ENCODE data around the gene PTS.
"Not testable (repeated sequence)": the region's sequence is repeated elsewhere in the genome, so short reads cannot be mapped to it uniquely, and the experiment has no call there.

Gene PTS

GRCh38 chr11:112226062-112226830 lies at the start of gene PTS:
PTS (plus strand) TSS chr11:112226428; CDS start chr11:112226444, 16 bp downstream.
- DNase-seq (ENCODE audit: low spot score), result peak; percentile 97

- no peak for DNase-seq (ENCODE audit: low spot score)
Observed at GRCh38 chr11:112177589-112177988, 48.6 kb upstream of the PTS start.

GRCh38 chr11:112178428-112178827 lies 47.8 kb upstream of the PTS start:
- no peak for DNase-seq (ENCODE audit: low spot score)

- DNase-seq (ENCODE audit: low spot score), result no peak
Observed at GRCh38 chr11:112178936-112179335, 47.3 kb upstream of the PTS start.

GRCh38 chr11:112179601-112180000 lies 46.6 kb upstream of the PTS start:
- no peak for DNase-seq (ENCODE audit: low spot score)

- no peak for DNase-seq (ENCODE audit: low spot score)
Observed at GRCh38 chr11:112182867-112183266, 43.4 kb upstream of the PTS start.

GRCh38 chr11:112185883-112186282 lies 40.3 kb upstream of the PTS start:
- no peak for DNase-seq (ENCODE audit: low spot score)

- no peak for DNase-seq (ENCODE audit: low spot score)
Observed at GRCh38 chr11:112186304-112186703, 39.9 kb upstream of the PTS start.

- not testable (repeated sequence) for DNase-seq (ENCODE audit: low spot score)
Observed at GRCh38 chr11:112195113-112195512, 31.1 kb upstream of the PTS start.

GRCh38 chr11:112195951-112196351 lies 30.3 kb upstream of the PTS start:
- no peak for DNase-seq (ENCODE audit: low spot score)

- no peak for DNase-seq (ENCODE audit: low spot score)
Observed at GRCh38 chr11:112196519-112197087, 29.6 kb upstream of the PTS start.

- DNase-seq (ENCODE audit: low spot score), result not testable (repeated sequence)
Observed at GRCh38 chr11:112199101-112199500, 27.1 kb upstream of the PTS start.

GRCh38 chr11:112200252-112200651 lies 26.0 kb upstream of the PTS start:
- no peak for DNase-seq (ENCODE audit: low spot score)

- DNase-seq (ENCODE audit: low spot score), result no peak
Observed at GRCh38 chr11:112206071-112206470, 20.2 kb upstream of the PTS start.

GRCh38 chr11:112210890-112211289 lies 15.3 kb upstream of the PTS start:
- no peak for DNase-seq (ENCODE audit: low spot score)

- DNase-seq (ENCODE audit: low spot score), result no peak
Observed at GRCh38 chr11:112211536-112211935, 14.7 kb upstream of the PTS start.

GRCh38 chr11:112212290-112212689 lies 13.9 kb upstream of the PTS start:
- DNase-seq (ENCODE audit: low spot score), result no peak

- DNase-seq (ENCODE audit: low spot score), result no peak
Observed at GRCh38 chr11:112212710-112213109, 13.5 kb upstream of the PTS start.

GRCh38 chr11:112213753-112214152 lies 12.5 kb upstream of the PTS start:
- DNase-seq (ENCODE audit: low spot score), result no peak

- DNase-seq (ENCODE audit: low spot score), result no peak
Observed at GRCh38 chr11:112215621-112216020, 10.6 kb upstream of the PTS start.

- DNase-seq (ENCODE audit: low spot score), result peak; percentile 22
Observed at GRCh38 chr11:112216561-112217105, 9.6 kb upstream of the PTS start.

- peak; percentile 61 for DNase-seq (ENCODE audit: low spot score)
Observed at GRCh38 chr11:112219476-112220232, 6.6 kb upstream of the PTS start.
